C1 segment of cervical spinal cord (tissue), 14 donors: ENCODE measurements around the gene CASZ1.

Experiments used
- DNase-seq, 14 donors: peaks; one replicate each; lab custom pipeline; 2025; lab: John Stamatoyannopoulos, UW

CASZ1 gene

GRCh38 chr1:10653370-10654125 is 142.9 kb downstream of the CASZ1 start:
- no peak for DNase-seq

GRCh38 chr1:10652626-10653025 is 143.8 kb downstream of the CASZ1 start:
- DNase-seq, result no peak

GRCh38 chr1:10651793-10652192 is 144.7 kb downstream of the CASZ1 start:
- DNase-seq, result no peak

- DNase-seq, result no peak
Measured at GRCh38 chr1:10651389-10651766, 145.1 kb downstream of the CASZ1 start.

- no peak for DNase-seq
Measured at GRCh38 chr1:10650556-10651388, 145.7 kb downstream of the CASZ1 start.

GRCh38 chr1:10649517-10650201 is 146.8 kb downstream of the CASZ1 start:
- DNase-seq, result no peak

GRCh38 chr1:10648689-10649516 is 147.5 kb downstream of the CASZ1 start:
- no peak for DNase-seq

- no peak for DNase-seq
Measured at GRCh38 chr1:10647414-10648170, 148.9 kb downstream of the CASZ1 start.

GRCh38 chr1:10646347-10646861 is 150.0 kb downstream of the CASZ1 start:
- DNase-seq, result no peak

- no peak for DNase-seq
Measured at GRCh38 chr1:10644307-10645128, 151.9 kb downstream of the CASZ1 start.

- no peak for DNase-seq
Measured at GRCh38 chr1:10643607-10644306, 152.7 kb downstream of the CASZ1 start.

- DNase-seq, result no peak
Measured at GRCh38 chr1:10642403-10643080, 153.9 kb downstream of the CASZ1 start.

GRCh38 chr1:10641976-10642375 is 154.5 kb downstream of the CASZ1 start:
- no peak for DNase-seq

- no peak for DNase-seq
Measured at GRCh38 chr1:10640843-10641553, 155.4 kb downstream of the CASZ1 start.

- DNase-seq, result peak in 4 of 14 donors; percentile 3 to 34 (median 14)
Measured at GRCh38 chr1:10639775-10640578, 156.5 kb downstream of the CASZ1 start.

- no peak for DNase-seq
Measured at GRCh38 chr1:10639011-10639774, 157.3 kb downstream of the CASZ1 start.
